ENCODE results near the gene GOLIM4. TPM values are rescaled to one million over a fixed set of nuclear protein-coding genes. Genes with fewer than 3 reads are reported as not detected.

GOLIM4 gene
- polyA plus RNA-seq, 1 experiment = 34.4 TPM

DNA sequence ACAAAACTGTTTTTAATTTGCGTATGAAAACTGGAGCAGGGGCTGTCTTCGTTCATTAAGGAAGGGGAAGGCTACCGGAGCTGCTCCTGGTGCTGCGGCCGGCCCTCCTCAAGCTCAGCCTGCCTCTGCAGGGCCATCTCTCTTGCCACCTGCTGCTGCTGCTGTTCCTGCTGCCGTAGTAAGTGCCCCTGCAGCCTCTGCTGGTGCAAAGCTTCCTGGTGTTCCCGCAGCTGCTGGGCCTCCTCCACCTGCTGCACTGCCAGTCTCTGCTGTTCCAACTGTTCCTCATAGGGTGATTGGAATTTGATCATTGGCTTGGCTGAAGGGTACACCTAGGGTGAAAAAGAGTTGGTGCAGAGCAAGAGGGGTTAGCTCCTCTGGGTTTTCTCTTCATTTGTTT lies 66.0 kb downstream of the GOLIM4 start:
- no peaks in the 10 kb centered on the region for H3K27me3 ChIP-seq (ENCODE audit: control insufficient read depth, insufficient read depth, low read length)
- CTCF ChIA-PET = interaction anchor here (1.9 to 5.3 kb wide), 2 partner anchors 11 to 18 kb away, joined by 7 to 59 read pairs; no protein-coding TSS in a partner anchor
- TF ChIP-seq, protein P1, sequence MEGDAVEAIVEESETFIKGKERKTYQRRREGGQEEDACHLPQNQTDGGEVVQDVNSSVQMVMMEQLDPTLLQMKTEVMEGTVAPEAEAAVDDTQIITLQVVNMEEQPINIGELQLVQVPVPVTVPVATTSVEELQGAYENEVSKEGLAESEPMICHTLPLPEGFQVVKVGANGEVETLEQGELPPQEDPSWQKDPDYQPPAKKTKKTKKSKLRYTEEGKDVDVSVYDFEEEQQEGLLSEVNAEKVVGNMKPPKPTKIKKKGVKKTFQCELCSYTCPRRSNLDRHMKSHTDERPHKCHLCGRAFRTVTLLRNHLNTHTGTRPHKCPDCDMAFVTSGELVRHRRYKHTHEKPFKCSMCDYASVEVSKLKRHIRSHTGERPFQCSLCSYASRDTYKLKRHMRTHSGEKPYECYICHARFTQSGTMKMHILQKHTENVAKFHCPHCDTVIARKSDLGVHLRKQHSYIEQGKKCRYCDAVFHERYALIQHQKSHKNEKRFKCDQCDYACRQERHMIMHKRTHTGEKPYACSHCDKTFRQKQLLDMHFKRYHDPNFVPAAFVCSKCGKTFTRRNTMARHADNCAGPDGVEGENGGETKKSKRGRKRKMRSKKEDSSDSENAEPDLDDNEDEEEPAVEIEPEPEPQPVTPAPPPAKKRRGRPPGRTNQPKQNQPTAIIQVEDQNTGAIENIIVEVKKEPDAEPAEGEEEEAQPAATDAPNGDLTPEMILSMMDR (IDR thresholded peaks at IDR 0.05; ENCODE audit: low read depth, low read length) = no peak
- no peak for DNase-seq (ENCODE audit: low read depth, low spot score)
- H3K4me3 ChIP-seq (ENCODE audit: low read depth, low read length) = no peak overlapping the region
- H3K27ac ChIP-seq (ENCODE audit: low read depth, low read length) = no peak overlapping the region
- POLR2A ChIA-PET = no interaction called here
- no peaks in the 10 kb centered on the region for H3K9me3 ChIP-seq (ENCODE audit: control insufficient read depth, insufficient read depth, low read length)

DNA sequence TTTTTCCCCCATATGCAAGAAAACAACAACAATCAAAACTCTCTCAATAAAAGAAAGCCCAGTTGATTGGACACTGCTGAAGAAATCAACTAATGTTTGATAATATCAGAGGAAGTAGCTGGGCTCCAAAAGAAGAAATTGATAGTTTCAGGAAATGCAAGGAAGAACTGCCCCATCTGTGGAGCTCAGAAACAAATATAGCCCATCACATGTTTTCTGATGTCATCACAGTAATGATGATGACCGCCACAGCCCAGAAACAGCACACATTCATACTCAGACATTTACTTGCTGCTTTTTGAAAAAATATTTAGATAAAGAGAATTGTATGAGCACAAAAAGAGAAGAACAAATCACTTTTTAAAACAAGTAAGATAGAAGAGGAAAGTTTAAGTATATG lies 67.6 kb downstream of the GOLIM4 start:
- TF ChIP-seq, protein P1 (IDR thresholded peaks at IDR 0.05; ENCODE audit: low read depth, low read length) = no peak
- ChIA-PET CTCF (interaction anchor here (0.8 to 5.3 kb wide), 3 partner anchors 13 to 19 kb away, joined by 4 to 59 read pairs (median 6); no protein-coding TSS in a partner anchor), POLR2A (no interaction called here)

DNA sequence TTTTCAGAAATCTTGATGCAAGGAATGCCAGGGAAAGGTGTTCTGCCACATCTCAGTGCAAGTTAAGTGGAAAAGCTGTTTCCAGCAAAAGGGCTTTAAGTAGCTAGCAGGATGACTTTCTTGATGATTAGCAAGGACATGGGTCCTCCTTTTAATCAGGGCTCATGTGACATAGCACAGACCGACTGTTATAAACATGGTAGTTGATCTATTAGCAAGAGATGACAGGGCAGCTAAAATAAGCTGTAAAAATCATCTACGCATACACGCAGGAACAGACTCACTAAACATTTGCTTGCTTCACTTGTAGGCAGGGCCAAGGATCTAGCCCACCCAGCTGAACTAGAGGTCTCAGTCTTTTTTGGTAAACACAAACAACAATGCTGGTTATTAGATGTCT lies 69.0 kb downstream of the GOLIM4 start:
- CTCF ChIA-PET = interaction anchor here (1.1 to 1.7 kb wide), 2 partner anchors 14 to 20 kb away, joined by 4 to 6 read pairs; no protein-coding TSS in a partner anchor
- Histone ChIP-seq H3K27me3 (ENCODE audit: control insufficient read depth, insufficient read depth, low read length) (no peaks in the 10 kb centered on the region), H3K4me3 (ENCODE audit: low read depth, low read length) (no peak overlapping the region), H3K27ac (ENCODE audit: low read depth, low read length) (no peak overlapping the region), H3K9me3 (ENCODE audit: control insufficient read depth, insufficient read depth, low read length) (no peaks in the 10 kb centered on the region)
- TF ChIP-seq, protein P1 (IDR thresholded peaks at IDR 0.05; ENCODE audit: low read depth, low read length) = no peak
- no peak for DNase-seq (ENCODE audit: low read depth, low spot score)
- POLR2A ChIA-PET = no interaction called here

More for the DNA sequence above, 67.6 kb downstream of the GOLIM4 start:
- no peak overlapping the region for H3K4me3 ChIP-seq (ENCODE audit: low read depth, low read length)
- H3K27me3 ChIP-seq (ENCODE audit: control insufficient read depth, insufficient read depth, low read length) = no peaks in the 10 kb centered on the region
- DNase-seq (ENCODE audit: low read depth, low spot score) = no peak
- no peaks in the 10 kb centered on the region for H3K9me3 ChIP-seq (ENCODE audit: control insufficient read depth, insufficient read depth, low read length)
- no peak overlapping the region for H3K27ac ChIP-seq (ENCODE audit: low read depth, low read length)

DNA sequence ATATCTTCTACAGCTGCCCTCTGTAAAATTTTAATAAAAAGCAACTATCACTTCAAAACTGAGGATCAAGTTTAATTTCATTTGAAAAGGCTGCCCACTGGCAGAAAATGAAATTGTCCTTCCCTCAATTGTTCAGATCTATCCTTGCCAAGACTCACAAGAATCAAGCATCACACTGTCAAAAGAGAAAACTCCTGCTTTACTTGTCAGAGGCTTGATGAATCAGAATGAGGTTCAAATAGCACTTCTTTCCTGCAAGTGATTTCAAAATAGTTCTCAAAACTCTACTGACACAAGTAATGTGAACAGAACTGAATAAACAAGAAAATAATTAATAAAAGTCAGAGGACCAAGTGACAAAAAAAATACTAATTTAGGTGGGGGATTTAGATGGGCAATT lies 70.6 kb downstream of the GOLIM4 start:
- TF ChIP-seq, protein P1 (IDR thresholded peaks at IDR 0.05; ENCODE audit: low read depth, low read length) = no peak
- Histone ChIP-seq H3K27ac (ENCODE audit: low read depth, low read length) (peak overlapping the region; percentile 77), H3K9me3 (ENCODE audit: control insufficient read depth, insufficient read depth, low read length) (no peaks in the 10 kb centered on the region), H3K27me3 (ENCODE audit: control insufficient read depth, insufficient read depth, low read length) (no peaks in the 10 kb centered on the region), H3K4me3 (ENCODE audit: low read depth, low read length) (no peak overlapping the region)
- ChIA-PET POLR2A (no interaction called here), CTCF (no interaction called here)
- no peak for DNase-seq (ENCODE audit: low read depth, low spot score)

DNA sequence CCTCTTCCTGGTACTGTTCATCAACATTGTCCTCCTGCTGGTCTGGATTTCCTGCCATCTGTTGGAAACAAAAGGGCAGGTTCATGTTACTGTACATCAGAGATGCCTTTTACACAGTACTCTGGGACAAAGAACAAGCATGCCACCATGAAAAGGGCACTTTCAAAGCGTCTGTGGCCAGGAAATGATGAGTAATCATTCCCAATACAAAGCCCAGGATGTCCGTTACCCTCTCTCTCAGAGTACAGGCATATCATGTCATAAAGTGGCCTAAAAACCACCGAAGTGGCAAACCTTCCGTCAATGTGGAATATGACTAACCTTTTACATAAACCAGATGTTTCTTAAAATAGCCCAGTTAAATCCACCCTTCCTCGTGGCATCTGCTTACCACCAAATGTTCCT lies 71.2 kb downstream of the GOLIM4 start:
- ChIA-PET POLR2A (no interaction called here), CTCF (no interaction called here)
- DNase-seq (ENCODE audit: low read depth, low spot score) = peak; percentile 66
- Histone ChIP-seq H3K9me3 (ENCODE audit: control insufficient read depth, insufficient read depth, low read length) (no peaks in the 10 kb centered on the region), H3K27me3 (ENCODE audit: control insufficient read depth, insufficient read depth, low read length) (no peaks in the 10 kb centered on the region), H3K27ac (ENCODE audit: low read depth, low read length) (peak overlapping the region; percentile 77), H3K4me3 (ENCODE audit: low read depth, low read length) (no peak overlapping the region)
- TF ChIP-seq, protein P1 (IDR thresholded peaks at IDR 0.05; ENCODE audit: low read depth, low read length) = no peak
